Right atrium auricular region (tissue), 2 donors: ENCODE data around the gene GTF2IRD1. TPM values are rescaled to one million over a fixed set of nuclear protein-coding genes. Genes with fewer than 3 reads are reported as not detected.
"Not testable (repeated sequence)": the region's sequence is repeated elsewhere in the genome, so short reads cannot be mapped to it uniquely, and the experiment has no call there.

Source experiments
- DNase-seq: peaks from one replicate; pipeline ENCODE4 v3.0.0-alpha.2; 2019; ENCODE audit warnings: low spot score
- H3K27ac ChIP-seq, 2 donors: fragments of 200-600 bp; sonication (generic); 1 replicate in 1 of 2; 2 replicates in 1 of 2; pipeline ENCODE4 v1.5.1; 2016 to 2019
- H3K27me3 ChIP-seq, 2 donors: fragments of 200-600 bp; sonication (generic); one replicate each; pipeline versions ENCODE4 v1.5.1 to v1.6.0; 2017 to 2019
- H3K36me3 ChIP-seq: fragments of 200-600 bp; sonication (generic); one replicate; pipeline ENCODE4 v1.5.1; 2016
- H3K4me1 ChIP-seq, 2 donors: fragments of 200-600 bp; sonication (generic); one replicate each; pipeline versions ENCODE4 v1.5.1 to v1.6.0; 2017 to 2019
- H3K4me3 ChIP-seq, 2 donors: fragments of 200-600 bp; sonication (generic); 1 replicate in 1 of 2; 2 replicates in 1 of 2; pipeline ENCODE4 v1.5.1; 2017 to 2019; ENCODE audit warnings: mild to moderate bottlenecking in 1 of 2, moderate library complexity in 1 of 2
- H3K9me3 ChIP-seq, 2 donors: fragments of 200-600 bp; sonication (generic); one replicate each; pipeline ENCODE4 v1.5.1; 2019
- total RNA-seq, 2 donors: library from RNA; depleted of rRNA; stranded (reverse); fragments of >200 nt; gene quantifications; one replicate each; pipeline ENCODE4 v1.1.0, GENCODE V29; 2016
- TF ChIP-seq, protein P1 (sequence below), 2 donors: fragments of 200-600 bp; sonication (generic); IDR thresholded peaks; one replicate each; pipeline ENCODE4 v1.5.1; 2019; ENCODE audit warnings: antibody characterized with exemption in 2 of 2

The GTF2IRD1 gene
- total RNA-seq, 2 donors from 2014 or later, result 15.6 to 16.5 TPM

DNA sequence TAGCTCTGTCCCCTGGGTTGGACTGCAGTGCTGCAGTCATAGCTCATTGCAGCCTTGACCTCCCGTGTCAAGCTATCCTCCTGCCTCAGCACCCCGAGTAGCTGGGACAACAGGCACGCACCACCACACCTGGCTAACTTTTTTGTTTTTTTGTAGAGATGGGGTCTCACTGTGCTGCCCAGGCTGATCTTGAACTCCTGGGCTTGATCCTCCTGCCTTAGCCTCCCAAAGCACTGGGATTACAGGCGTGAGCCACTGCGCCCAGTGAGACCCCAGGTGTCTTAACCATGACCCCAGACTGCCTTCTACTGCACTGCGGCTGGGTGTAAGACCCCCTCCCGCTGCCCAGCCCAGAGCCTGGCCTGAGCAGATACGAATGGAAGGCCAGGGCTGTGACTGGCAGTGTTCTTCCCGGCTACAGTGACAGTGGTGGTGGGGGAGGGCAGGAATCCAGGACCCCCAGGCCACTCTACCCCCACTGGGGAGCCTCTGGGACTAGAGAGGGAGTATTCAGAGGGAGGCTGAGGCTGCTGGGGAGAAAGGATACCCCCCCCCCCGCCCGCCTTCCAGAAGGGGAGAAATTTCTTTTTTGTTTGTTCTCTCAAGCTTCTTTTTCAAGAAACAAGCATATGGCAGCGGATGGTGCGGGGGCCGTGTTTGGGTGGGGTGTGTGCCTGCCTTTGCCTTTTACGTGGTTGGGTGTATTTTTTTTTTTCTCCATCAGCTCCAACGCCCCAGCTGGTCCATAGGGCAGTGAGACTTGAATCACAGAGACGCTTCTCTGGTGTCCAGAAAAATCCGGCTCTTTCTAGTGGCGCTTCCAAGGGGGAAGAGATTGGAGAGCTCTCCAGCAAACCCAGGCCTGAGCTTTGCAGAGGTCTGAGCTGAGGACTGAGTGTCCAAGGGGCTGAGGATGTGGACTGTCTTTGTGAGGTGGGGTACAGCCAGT, 36.6 kb downstream of the GTF2IRD1 start:
- Histone ChIP-seq H3K9me3 (peaks cover 0 to 4% of the 10 kb centered on the region in 2 donors), H3K36me3 (no peaks in the 10 kb centered on the region), H3K27ac (peak overlapping the region; percentile 33 to 46), H3K4me1 (peaks cover 0 to 4% of the 10 kb centered on the region in 2 donors), H3K4me3 (no peak overlapping the region), H3K27me3 (no peaks in the 10 kb centered on the region)
- DNase-seq, result no peak
- TF ChIP-seq, protein P1, sequence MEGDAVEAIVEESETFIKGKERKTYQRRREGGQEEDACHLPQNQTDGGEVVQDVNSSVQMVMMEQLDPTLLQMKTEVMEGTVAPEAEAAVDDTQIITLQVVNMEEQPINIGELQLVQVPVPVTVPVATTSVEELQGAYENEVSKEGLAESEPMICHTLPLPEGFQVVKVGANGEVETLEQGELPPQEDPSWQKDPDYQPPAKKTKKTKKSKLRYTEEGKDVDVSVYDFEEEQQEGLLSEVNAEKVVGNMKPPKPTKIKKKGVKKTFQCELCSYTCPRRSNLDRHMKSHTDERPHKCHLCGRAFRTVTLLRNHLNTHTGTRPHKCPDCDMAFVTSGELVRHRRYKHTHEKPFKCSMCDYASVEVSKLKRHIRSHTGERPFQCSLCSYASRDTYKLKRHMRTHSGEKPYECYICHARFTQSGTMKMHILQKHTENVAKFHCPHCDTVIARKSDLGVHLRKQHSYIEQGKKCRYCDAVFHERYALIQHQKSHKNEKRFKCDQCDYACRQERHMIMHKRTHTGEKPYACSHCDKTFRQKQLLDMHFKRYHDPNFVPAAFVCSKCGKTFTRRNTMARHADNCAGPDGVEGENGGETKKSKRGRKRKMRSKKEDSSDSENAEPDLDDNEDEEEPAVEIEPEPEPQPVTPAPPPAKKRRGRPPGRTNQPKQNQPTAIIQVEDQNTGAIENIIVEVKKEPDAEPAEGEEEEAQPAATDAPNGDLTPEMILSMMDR (IDR thresholded peaks at IDR 0.05), result no peak

DNA sequence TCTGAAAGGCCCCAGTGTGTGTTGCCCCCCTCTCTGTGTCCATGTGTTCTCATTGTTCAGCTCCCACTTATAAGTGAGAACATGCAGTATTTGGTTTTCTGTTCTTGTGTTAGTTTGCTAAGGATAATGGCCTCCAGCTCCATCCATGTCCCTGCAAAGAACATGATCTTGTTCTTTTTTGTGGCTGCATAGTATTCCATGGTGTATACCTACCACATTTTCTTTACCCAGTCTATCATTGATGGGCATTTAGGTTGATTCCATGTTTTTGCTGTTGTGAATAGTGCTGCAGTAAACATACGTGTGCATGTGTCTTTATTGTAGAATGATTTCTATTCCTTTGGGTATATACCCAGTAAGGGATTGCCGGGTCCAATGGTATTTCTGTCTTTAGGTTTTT, 37.8 kb downstream of the GTF2IRD1 start:
- peaks cover 0 to 16% of the 10 kb centered on the region in 2 donors for H3K4me1 ChIP-seq
- H3K9me3 ChIP-seq, H3K27ac ChIP-seq, H3K36me3 ChIP-seq, H3K4me3 ChIP-seq, DNase-seq, H3K27me3 ChIP-seq: not testable (repeated sequence)

DNA sequence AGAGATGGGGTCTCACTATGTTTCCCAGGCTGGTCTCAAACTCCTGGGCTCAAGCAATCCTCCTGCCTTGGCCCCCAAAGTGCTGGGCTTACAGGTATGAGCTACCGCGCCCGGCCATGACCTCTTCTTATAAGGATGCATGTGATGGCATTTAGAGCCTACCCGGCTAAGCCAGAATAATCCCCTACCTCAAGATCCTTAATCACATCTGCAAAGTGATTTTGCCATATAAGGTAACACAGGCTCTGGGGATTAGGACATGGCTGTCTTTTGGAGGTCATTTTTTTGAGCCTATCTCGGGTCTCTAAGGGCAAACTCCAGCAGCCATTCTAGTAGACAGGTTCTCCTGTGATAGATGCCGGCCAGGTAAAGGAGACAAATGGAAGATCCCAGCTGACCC, 39.6 kb downstream of the GTF2IRD1 start:
- Histone ChIP-seq H3K4me1 (peaks cover 0 to 21% of the 10 kb centered on the region in 2 donors), H3K36me3 (no peaks in the 10 kb centered on the region), H3K27me3 (no peaks in the 10 kb centered on the region), H3K4me3 (no peak overlapping the region), H3K9me3 (peaks cover 0 to 4% of the 10 kb centered on the region in 2 donors), H3K27ac (no peak overlapping the region)
- TF ChIP-seq, protein P1 (IDR thresholded peaks at IDR 0.05), result no peak
- no peak for DNase-seq

DNA sequence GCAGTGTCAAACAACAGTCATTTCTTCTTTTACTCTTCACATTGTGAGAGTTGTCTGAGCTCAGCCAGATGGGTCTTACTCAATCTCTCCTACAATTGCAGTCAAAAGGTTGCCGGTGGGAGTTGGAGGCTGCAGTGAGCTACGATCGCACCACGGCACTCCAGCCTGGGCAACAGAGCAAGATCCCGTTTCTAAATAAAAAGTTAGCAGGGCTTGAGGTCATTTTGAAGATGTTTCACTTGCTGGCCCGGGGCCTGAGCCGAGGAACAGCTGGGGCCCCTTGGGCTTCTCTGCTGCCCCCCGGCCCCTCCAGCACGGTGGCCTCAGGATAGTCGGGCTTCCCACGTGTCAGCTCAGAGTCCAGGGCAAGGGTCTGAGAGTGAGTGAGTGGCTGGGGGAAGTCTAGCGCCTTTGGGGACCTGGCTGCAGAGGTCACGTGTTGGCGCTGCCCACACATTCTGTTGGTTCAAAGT, 40.4 kb downstream of the GTF2IRD1 start:
- Histone ChIP-seq H3K27me3 (no peaks in the 10 kb centered on the region), H3K4me1 (peaks cover 0 to 21% of the 10 kb centered on the region in 2 donors), H3K9me3 (peaks cover 0 to 4% of the 10 kb centered on the region in 2 donors), H3K27ac (peak overlapping the region in 1 of 2 donors; percentile 59), H3K4me3 (no peak overlapping the region), H3K36me3 (no peaks in the 10 kb centered on the region)
- TF ChIP-seq, protein P1 (IDR thresholded peaks at IDR 0.05), result no peak
- no peak for DNase-seq

DNA sequence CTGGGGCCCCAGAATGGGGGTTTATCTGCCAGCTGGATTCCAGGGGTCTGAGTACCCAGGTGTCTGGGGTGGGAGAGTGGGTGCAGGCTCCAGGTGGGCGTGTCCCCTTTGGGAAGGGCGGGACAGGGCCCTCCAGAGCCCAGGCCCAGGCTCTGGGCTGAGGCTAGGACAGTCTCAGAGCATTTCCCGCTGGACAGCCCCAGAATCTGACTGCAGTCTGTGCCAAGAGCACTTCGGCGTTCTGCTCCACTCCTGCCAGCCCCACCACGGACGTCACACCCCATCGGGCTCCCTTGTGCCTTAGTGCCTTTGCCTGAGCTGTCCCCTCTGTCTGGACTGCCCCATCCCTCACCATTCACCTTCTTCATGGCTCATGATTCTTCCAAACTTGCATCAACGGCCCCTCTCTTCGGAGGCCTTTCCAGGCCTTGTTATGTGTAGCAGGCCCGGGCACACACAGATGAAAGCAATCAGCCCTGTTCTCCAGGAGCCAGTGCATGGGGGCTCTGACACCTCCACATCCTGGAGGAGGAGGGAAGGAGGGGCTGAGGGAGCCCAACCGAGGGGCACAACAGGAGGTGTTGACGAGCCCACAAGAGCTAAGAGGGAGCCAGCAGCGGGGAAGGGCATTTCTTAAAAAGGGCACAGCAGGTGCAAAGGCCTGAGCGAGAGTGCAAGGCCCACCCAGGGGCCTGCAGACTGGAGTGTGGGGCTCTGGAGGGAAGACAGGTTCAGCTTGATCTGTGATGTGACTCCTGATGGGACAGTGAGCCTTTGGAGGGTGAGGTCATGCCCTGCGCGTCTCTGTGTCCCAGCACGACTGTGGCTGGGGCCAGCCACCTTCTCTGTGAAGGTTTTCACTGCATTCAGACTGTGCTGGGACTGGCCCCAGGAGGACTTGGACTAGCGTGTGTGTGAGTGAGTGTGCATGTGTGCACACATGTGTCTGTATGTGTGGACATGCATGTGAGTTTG, 41.7 kb downstream of the GTF2IRD1 start:
- Histone ChIP-seq H3K9me3 (peaks cover 0 to 4% of the 10 kb centered on the region in 2 donors), H3K27ac (peak overlapping the region; percentile 59 to 67), H3K27me3 (no peaks in the 10 kb centered on the region), H3K4me1 (peaks cover 0 to 27% of the 10 kb centered on the region in 2 donors), H3K36me3 (no peaks in the 10 kb centered on the region), H3K4me3 (no peak overlapping the region)
- TF ChIP-seq, protein P1 (IDR thresholded peaks at IDR 0.05), result no peak
- no peak for DNase-seq
